IMR-90 (cell line): ENCODE results near the gene RPL10A. TPM values are rescaled to one million over a fixed set of nuclear protein-coding genes. Genes with fewer than 3 reads are reported as not detected.

ENCODE experiments used
- ATAC-seq: fragments of 200-7000 bp; cut with Tn5 transposase; 2 replicates; pipeline ENCODE4 v1.9.1; 2020; ENCODE audit warnings: low read depth, mild to moderate bottlenecking, moderate library complexity
- BruUV-seq: library from RNA; stranded (reverse); fragments of 400-500 nt; replicated peaks from 2 replicates; lab custom pipeline; 2021; lab: Mats Ljungman, UMichigan
- CTCF ChIA-PET: fragments of 300-600 bp; formaldehyde crosslinking; extraction: SDS; loops from one replicate; lab custom pipeline; 2021; ENCODE audit warnings: antibody characterized with exemption; lab: Yijun Ruan, JAX
- POLR2A ChIA-PET: fragments of 300-600 bp; sonication (Branson Sonifier 250); formaldehyde crosslinking; loops from one replicate; lab custom pipeline; 2022; ENCODE audit warnings: antibody characterized with exemption; ENCODE audit not compliant: unreplicated experiment; lab: Charles Lee
- DNase-seq: peaks from one replicate; pipeline ENCODE4 v3.0.0; 2013
- H2AFZ ChIP-seq: replicated peaks from 2 replicates; pipeline ENCODE3; 2013; ENCODE audit warnings: low read length, mild to moderate bottlenecking; ENCODE audit not compliant: poor library complexity
- H2AK5ac ChIP-seq: 2 replicates; pipeline ENCODE4 v1.6.1; 2013; ENCODE audit warnings: low read depth, low read length, inconsistent platforms
- H2AK9ac ChIP-seq: replicated peaks from 2 replicates; pipeline ENCODE3; 2013; ENCODE audit warnings: mild to moderate bottlenecking, low read depth, low read length, moderate library complexity; ENCODE audit not compliant: poor library complexity
- H2BK120ac ChIP-seq: 2 replicates; pipeline ENCODE4 v1.6.1; 2013; ENCODE audit warnings: low read depth, low read length, inconsistent platforms
- H2BK15ac ChIP-seq: 3 replicates; pipeline ENCODE4 v1.6.1; 2013; ENCODE audit warnings: low read depth, low read length, inconsistent platforms
- H2BK20ac ChIP-seq: 2 replicates; pipeline ENCODE4 v1.6.1; 2013; ENCODE audit warnings: low read depth, mild to moderate bottlenecking, inconsistent platforms, low read length, moderate library complexity
- H2BK5ac ChIP-seq: 2 replicates; pipeline ENCODE4 v1.6.1; 2013; ENCODE audit warnings: mild to moderate bottlenecking, low read depth, low read length, inconsistent platforms; ENCODE audit not compliant: poor library complexity, severe bottlenecking
- H3K14ac ChIP-seq: replicated peaks from 2 replicates; pipeline ENCODE4 v1.6.1; 2013; ENCODE audit warnings: low read depth, low read length, inconsistent platforms
- H3K18ac ChIP-seq: 2 replicates; pipeline ENCODE4 v1.6.1; 2013; ENCODE audit warnings: low read depth, low read length, control low read depth
- H3K23ac ChIP-seq: 2 replicates; pipeline ENCODE4 v1.6.1; 2013; ENCODE audit warnings: low read depth, low read length, inconsistent platforms
- H3K27ac ChIP-seq: 2 replicates; pipeline ENCODE4 v1.5.1; 2013; ENCODE audit warnings: mild to moderate bottlenecking, control low read depth, low read length; ENCODE audit not compliant: insufficient read depth
- H3K27me3 ChIP-seq: 2 replicates; pipeline ENCODE4 v1.6.1; 2013; ENCODE audit warnings: low read length; ENCODE audit not compliant: control insufficient read depth, insufficient read depth
- H3K36me3 ChIP-seq: 2 replicates; pipeline ENCODE4 v1.6.1; 2013; ENCODE audit warnings: low read length, mixed read lengths; ENCODE audit not compliant: control insufficient read depth, insufficient read depth
- H3K4ac ChIP-seq: 2 replicates; pipeline ENCODE4 v1.6.1; 2013; ENCODE audit warnings: low read depth, low read length, inconsistent platforms
- H3K4me1 ChIP-seq: 2 replicates; pipeline ENCODE4 v1.6.1; 2013; ENCODE audit warnings: low read length, mixed read lengths; ENCODE audit not compliant: control insufficient read depth, insufficient read depth
- H3K4me2 ChIP-seq: 2 replicates; pipeline ENCODE4 v1.6.1; 2013; ENCODE audit warnings: low read depth, mild to moderate bottlenecking, control low read depth, low read length, moderate library complexity
- H3K4me3 ChIP-seq: 2 replicates; pipeline ENCODE4 v1.5.1; 2013; ENCODE audit warnings: low read depth, mild to moderate bottlenecking, control low read depth, low read length, moderate library complexity; ENCODE audit not compliant: insufficient read depth
- H3K56ac ChIP-seq: 2 replicates; pipeline ENCODE4 v1.6.1; 2013; ENCODE audit warnings: low read length, inconsistent platforms; ENCODE audit not compliant: insufficient read depth; ENCODE audit errors: extremely low read depth
- H3K79me1 ChIP-seq, 2 experiments: 2 replicates each; pipeline ENCODE4 v1.6.1; 2013; ENCODE audit warnings: low read length in 2 of 2, inconsistent platforms in 1 of 2, low read depth in 1 of 2
- H3K9ac ChIP-seq: 2 replicates; pipeline ENCODE4 v1.6.1; 2013; ENCODE audit warnings: low read depth, low read length, control low read depth
- H3K9me1 ChIP-seq: 2 replicates; pipeline ENCODE4 v1.6.1; 2013; ENCODE audit warnings: low read length, inconsistent platforms; ENCODE audit not compliant: insufficient read depth
- H3K9me3 ChIP-seq: 2 replicates; pipeline ENCODE4 v1.6.1; 2013; ENCODE audit warnings: low read length; ENCODE audit not compliant: control insufficient read depth, insufficient read depth
- H4K20me1 ChIP-seq: 2 replicates; pipeline ENCODE4 v1.6.1; 2013; ENCODE audit warnings: low read length, inconsistent platforms; ENCODE audit not compliant: insufficient read depth
- H4K5ac ChIP-seq: 2 replicates; pipeline ENCODE4 v1.6.1; 2013; ENCODE audit warnings: mild to moderate bottlenecking, low read depth, low read length, control low read depth
- H4K8ac ChIP-seq, 2 experiments: 2 replicates each; pipeline ENCODE4 v1.6.1; 2013; ENCODE audit warnings: low read depth in 2 of 2, low read length in 2 of 2, control low read depth in 1 of 2, inconsistent platforms in 1 of 2
- H4K91ac ChIP-seq: 2 replicates; pipeline ENCODE4 v1.6.1; 2013; ENCODE audit warnings: low read depth, low read length, inconsistent platforms; ENCODE audit not compliant: insufficient read depth
- BHLHE40 ChIP-seq: fragments of 150-350 bp; IDR thresholded peaks from 2 replicates; pipeline ENCODE4 v1.6.1; 2016; ENCODE audit warnings: mild to moderate bottlenecking, low read depth, low read length
- CEBPB ChIP-seq: IDR thresholded peaks from 2 replicates; pipeline ENCODE4 v1.6.1; 2012; ENCODE audit warnings: low read depth, low read length, improper control_type of control experiment
- CHD1 ChIP-seq: IDR thresholded peaks from 2 replicates; pipeline ENCODE4 v1.6.1; 2012; ENCODE audit warnings: low read depth, low read length, improper control_type of control experiment
- CTCF ChIP-seq: conservative IDR thresholded peaks from 2 replicates; pipeline ENCODE4 v1.5.1; 2012; ENCODE audit warnings: mild to moderate bottlenecking, low read depth, low read length, improper control_type of control experiment
- FOS ChIP-seq: fragments of 150-350 bp; IDR thresholded peaks from 2 replicates; pipeline ENCODE4 v1.6.1; 2016; ENCODE audit warnings: low read depth, low read length
- MAFK ChIP-seq: IDR thresholded peaks from 2 replicates; pipeline ENCODE4 v1.6.1; 2012; ENCODE audit warnings: low read depth, low read length, improper control_type of control experiment
- MAZ ChIP-seq: IDR thresholded peaks from 2 replicates; pipeline ENCODE4 v1.6.1; 2012; ENCODE audit warnings: low read depth, mild to moderate bottlenecking, low read length, improper control_type of control experiment, moderate library complexity, borderline replicate concordance
- MXI1 ChIP-seq: IDR thresholded peaks from 2 replicates; pipeline ENCODE4 v1.6.1; 2012; ENCODE audit warnings: low read depth, mild to moderate bottlenecking, low read length, moderate library complexity, borderline replicate concordance
- NFE2L2 ChIP-seq: fragments of 150-350 bp; IDR thresholded peaks from 2 replicates; pipeline ENCODE4 v1.6.1; 2016; ENCODE audit warnings: low read depth, mild to moderate bottlenecking, low read length
- POLR2A ChIP-seq: IDR thresholded peaks from 2 replicates; pipeline ENCODE4 v1.6.1; 2012; ENCODE audit warnings: mild to moderate bottlenecking, low read depth, low read length
- RAD21 ChIP-seq: IDR thresholded peaks from 2 replicates; pipeline ENCODE4 v1.6.1; 2012; ENCODE audit warnings: low read length, improper control_type of control experiment
- RCOR1 ChIP-seq: IDR thresholded peaks from 2 replicates; pipeline ENCODE4 v1.6.1; 2012; ENCODE audit warnings: mild to moderate bottlenecking, low read length, improper control_type of control experiment; ENCODE audit not compliant: insufficient replicate concordance
- RFX5 ChIP-seq: IDR thresholded peaks from 2 replicates; pipeline ENCODE4 v1.8.0; 2012; ENCODE audit warnings: low read depth, mild to moderate bottlenecking, low read length, moderate library complexity
- SMC3 ChIP-seq: fragments of 150-350 bp; IDR thresholded peaks from 2 replicates; pipeline ENCODE4 v1.6.1; 2016; ENCODE audit warnings: low read depth, mild to moderate bottlenecking, antibody characterized with exemption, low read length, moderate library complexity
- WGBS, 2 experiments: methylation state at CpG; one replicate each; pipeline versions ENCODE4 v1.1.5 to v1.1.7; 2013; ENCODE audit warnings: missing lambda C conversion rate in 2 of 2; ENCODE audit not compliant: insufficient read length in 1 of 2; ENCODE audit errors: extremely low coverage in 2 of 2; 5-methylcytosine and 5-hydroxymethylcytosine counted together
- dilution Hi-C: fragments of 300-500 bp; cut with HindIII; formaldehyde crosslinking; loops from one replicate; pipeline ENCODE4 v1.14.3; 2018; ENCODE audit warnings: low sequenced_read_pairs; ENCODE audit not compliant: unreplicated experiment
- in situ Hi-C: fragments of 300-500 bp; cut with MboI; formaldehyde crosslinking; loops from 3 replicates; pipeline ENCODE4 v1.14.3; 2019; ENCODE audit warnings: low sequenced_read_pairs, inconsistent platforms, mixed read lengths
- intact Hi-C: fragments of 100-400 bp; cut with micrococcal nuclease; formaldehyde crosslinking; loops from 2 replicates; pipeline ENCODE4 v1.10.0; 2022
- polyA plus RNA-seq, 3 experiments: library from polyadenylated mRNA; depleted of rRNA; stranded (reverse); fragments of >200 nt; gene quantifications; 2 replicates each; pipeline ENCODE4 v1.2.3, GENCODE V29; 2012; ENCODE audit warnings: low replicate concordance in 1 of 3
- total RNA-seq: library from RNA; depleted of rRNA; stranded (reverse); fragments of >200 nt; gene quantifications from 2 replicates; pipeline ENCODE4 v1.2.3, GENCODE V29; 2012
- TF ChIP-seq, protein P1 (sequence below): fragments of 150-350 bp; IDR thresholded peaks from 2 replicates; pipeline ENCODE4 v1.6.1; 2017; ENCODE audit warnings: mild to moderate bottlenecking, antibody characterized with exemption, low read length, low read depth
- TF ChIP-seq, protein P2 (sequence below): fragments of 150-350 bp; IDR thresholded peaks from 2 replicates; pipeline ENCODE4 v1.6.1; 2016; ENCODE audit warnings: low read depth, mild to moderate bottlenecking, low read length, moderate library complexity, borderline replicate concordance

The RPL10A gene
- total and polyA plus RNA-seq, 2 of the 4 experiments (the other 2 are of a cell fraction): 2,310 to 3,153 TPM

DNA sequence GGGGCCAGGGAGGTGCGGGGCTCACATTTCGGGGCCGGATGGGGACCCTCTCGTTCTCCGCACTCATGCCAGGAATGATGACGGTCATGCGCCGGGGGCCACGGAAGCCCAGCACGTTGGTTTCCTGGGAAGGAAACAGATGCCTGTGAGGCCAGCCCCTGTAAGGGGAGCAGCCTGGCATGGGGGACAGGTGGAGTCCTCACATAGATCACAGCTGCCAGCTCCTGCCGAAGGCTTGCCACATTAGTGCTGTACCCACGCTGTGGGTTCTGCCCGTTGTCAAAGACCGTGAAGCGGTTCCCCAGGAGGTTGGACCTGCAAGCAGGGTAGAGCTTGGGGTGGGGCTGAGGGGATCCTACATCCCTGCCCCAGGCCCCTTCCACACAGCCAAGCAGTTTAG is 35.3 kb downstream of the RPL10A start:
- Histone ChIP-seq H3K18ac (no peak overlapping the region), H2BK15ac (no peak overlapping the region), H4K20me1 (no peaks in the 10 kb centered on the region), H3K4me3 (no peak overlapping the region), H2AFZ (no peak overlapping the region), H3K14ac (no peak overlapping the region), H3K4me2 (no peak overlapping the region), H3K9me3 (peaks cover 5% of the 10 kb centered on the region; the same call in 1 of the 2 replicates), H3K4ac (no peak overlapping the region), H3K4me1 (peaks cover 7% of the 10 kb centered on the region), H2AK5ac (no peak overlapping the region), H4K91ac (no peak overlapping the region), H3K79me1 (peaks cover 0 to 9% of the 10 kb centered on the region in 2 experiments; a peak in 2 of 4 replicates), H3K56ac (no peak overlapping the region), H3K9me1 (peaks cover 14% of the 10 kb centered on the region), H4K8ac (no peak overlapping the region), H4K5ac (no peak overlapping the region), H3K36me3 (no peaks in the 10 kb centered on the region), H2BK5ac (no peak overlapping the region), H2BK120ac (no peak overlapping the region), H3K27me3 (peaks cover 31% of the 10 kb centered on the region), H3K27ac (no peak overlapping the region), H3K9ac (no peak overlapping the region), H2AK9ac (no peak overlapping the region), H3K23ac (no peak overlapping the region), H2BK20ac (no peak overlapping the region)
- TF ChIP-seq RFX5 (no peak), FOS (no peak), MAFK (no peak), RCOR1 (no peak), CHD1 (no peak), CTCF (no peak), MXI1 (no peak), MAZ (no peak), SMC3 (no peak), POLR2A (no peak), RAD21 (no peak), BHLHE40 (no peak), NFE2L2 (no peak), CEBPB (no peak)
- TF ChIP-seq, protein P1, sequence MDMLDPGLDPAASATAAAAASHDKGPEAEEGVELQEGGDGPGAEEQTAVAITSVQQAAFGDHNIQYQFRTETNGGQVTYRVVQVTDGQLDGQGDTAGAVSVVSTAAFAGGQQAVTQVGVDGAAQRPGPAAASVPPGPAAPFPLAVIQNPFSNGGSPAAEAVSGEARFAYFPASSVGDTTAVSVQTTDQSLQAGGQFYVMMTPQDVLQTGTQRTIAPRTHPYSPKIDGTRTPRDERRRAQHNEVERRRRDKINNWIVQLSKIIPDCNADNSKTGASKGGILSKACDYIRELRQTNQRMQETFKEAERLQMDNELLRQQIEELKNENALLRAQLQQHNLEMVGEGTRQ: no peak
- TF ChIP-seq, protein P2, sequence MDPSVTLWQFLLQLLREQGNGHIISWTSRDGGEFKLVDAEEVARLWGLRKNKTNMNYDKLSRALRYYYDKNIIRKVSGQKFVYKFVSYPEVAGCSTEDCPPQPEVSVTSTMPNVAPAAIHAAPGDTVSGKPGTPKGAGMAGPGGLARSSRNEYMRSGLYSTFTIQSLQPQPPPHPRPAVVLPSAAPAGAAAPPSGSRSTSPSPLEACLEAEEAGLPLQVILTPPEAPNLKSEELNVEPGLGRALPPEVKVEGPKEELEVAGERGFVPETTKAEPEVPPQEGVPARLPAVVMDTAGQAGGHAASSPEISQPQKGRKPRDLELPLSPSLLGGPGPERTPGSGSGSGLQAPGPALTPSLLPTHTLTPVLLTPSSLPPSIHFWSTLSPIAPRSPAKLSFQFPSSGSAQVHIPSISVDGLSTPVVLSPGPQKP: no peak
- DNase-seq: no peak
- in situ Hi-C loops: no loop called here
- dilution Hi-C loops: no loop called here
- 87% methylated on average over 9 of the region's 15 CpGs; no CpG with 5 or more reads in 1 of the 2 experiments for WGBS, 2 experiments
- no TSS peak for BruUV-seq
- POLR2A ChIA-PET: no interaction called here
- intact Hi-C loops: no loop called here
- CTCF ChIA-PET: no interaction called here
- no peak for ATAC-seq
